Measurements from ENCODE around the gene GRIA1.
"Not testable (repeated sequence)": the region's sequence is repeated elsewhere in the genome, so short reads cannot be mapped to it uniquely, and the experiment has no call there.

Gene GRIA1

DNA sequence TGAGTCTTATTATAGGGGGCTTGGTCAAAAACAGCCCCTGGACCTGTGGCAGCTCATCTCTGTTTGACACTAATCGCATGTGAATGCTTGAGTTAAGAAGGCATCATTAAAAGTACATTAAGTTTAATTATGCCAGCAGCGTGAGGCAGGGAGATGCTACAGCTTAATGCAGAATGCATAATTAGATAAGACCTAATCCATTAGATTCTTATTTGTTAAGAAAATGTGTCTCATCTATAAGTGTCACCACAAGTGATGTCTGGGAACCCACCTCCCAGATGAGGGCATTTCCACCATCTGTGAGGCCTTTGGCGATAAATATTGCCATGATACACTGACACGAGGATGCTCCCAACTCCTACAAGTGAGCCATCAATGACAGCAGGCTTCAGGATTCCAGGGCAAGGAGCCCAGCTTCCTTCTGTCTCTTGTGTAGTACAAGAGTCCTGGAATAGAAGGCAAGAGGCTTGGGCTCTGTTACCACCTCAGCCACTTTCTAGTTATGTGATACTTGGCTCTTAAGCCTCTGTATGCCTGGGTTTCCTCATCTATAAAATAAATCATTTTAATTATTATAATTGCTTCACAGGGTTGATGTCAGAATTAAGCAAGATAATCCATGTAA is 345.5 kb downstream of the GRIA1 start:
- no peak for DNase-seq (ENCODE audit: low read depth)

DNA sequence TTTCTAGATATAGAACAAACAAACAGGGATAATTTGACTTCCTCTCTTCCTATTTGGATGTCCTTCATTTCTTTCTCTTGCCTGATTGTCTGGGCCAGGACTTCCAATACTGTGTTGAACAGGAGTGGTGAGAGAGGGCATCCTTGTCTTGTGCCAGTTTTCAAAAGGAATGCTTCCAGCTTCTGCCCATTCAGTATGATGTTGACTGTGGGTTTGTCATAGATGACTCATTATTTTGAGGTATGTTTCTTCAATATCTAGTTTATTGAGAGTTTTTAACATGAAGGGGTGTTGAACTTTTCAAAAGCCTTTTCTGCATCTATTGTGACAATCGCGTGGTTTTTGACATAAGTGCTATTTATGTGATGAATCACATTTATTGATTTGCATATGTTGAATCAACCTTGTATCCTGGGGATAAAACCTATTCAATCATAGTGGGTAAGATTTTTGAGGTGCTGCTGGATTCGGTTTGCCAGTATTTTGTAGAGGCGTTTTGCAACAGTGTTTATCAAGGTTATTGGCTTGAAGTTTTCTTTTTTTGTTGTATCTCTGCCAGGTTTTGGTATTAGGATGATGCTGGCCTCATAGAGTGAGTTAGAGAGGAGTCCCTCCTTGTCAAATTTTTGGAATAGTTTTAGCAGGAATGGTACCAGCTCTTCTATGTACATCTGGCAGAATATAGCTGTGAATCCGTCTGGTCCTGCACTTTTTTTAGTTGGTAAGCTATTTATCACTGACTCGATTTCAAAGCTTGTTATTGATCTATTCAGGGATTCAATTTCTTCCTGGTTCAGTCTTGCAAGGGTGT is 359.0 kb downstream of the GRIA1 start:
- DNase-seq (ENCODE audit: low read depth), result not testable (repeated sequence)

DNA sequence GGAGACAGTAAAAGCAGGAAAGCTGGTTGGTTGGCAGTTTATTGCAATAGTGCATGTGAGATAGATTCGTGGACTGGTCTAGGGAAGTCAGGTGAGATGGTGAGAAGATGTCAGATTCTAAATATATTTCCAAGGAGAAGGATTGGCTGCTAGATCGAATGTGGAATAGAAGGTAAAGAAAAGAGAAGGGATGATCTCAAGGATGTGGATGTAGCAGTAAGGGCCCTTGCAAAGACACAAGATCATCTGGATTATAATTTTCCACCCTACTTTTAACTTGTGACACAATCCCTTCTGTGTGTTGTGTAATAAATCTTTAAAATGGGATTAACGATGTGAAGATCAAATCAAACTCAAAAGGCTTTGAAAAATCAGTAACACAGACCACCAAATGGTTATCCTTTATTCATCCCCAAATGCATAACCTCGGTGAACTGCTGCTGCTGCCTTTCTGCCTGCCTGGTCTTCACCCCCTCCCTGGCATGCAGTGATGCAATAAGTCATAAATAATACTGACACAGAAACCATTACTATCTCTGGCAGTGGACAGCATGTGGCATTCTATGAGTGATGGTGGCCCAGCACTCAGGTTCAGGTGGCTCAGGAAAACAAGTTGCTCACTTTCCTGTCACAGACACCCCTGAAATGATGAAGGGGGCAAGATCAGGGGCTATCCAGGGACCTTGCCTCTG is 369.9 kb downstream of the GRIA1 start:
- DNase-seq (ENCODE audit: low read depth), result no peak

DNA sequence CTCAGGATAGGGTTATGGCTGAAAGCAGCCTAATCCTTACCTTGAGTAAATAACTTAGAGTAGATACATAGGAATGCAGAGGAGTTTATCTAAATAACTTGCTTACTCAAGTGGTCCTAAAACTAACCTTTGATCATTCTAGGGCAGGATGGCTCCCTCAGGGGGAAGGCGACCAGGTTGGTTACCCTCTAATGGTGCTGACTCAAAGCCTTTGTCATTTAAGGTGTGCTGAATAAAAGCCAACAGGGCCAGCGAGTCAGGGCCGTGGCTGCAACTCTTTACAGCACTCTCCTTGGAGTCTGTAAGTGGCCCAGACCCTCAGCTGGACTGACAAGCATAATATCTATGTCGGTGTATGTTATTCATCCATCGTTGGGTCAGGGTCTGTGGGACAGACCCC is 372.4 kb downstream of the GRIA1 start:
- DNase-seq (ENCODE audit: low read depth), result not testable (repeated sequence)
